Peyer's patch (tissue), 4 donors: ENCODE results near the gene VPS8.

Experiments
- CTCF ChIP-seq, 6 experiments: fragments of 450-650 bp in 4 of 6; fragments of 200-600 bp in 2 of 6; sonication (generic) in 1 of 6; IDR thresholded peaks; one replicate each; pipeline ENCODE4 v1.5.1; 2017 to 2019; ENCODE audit warnings: antibody characterized with exemption in 6 of 6, mild to moderate bottlenecking in 3 of 6, moderate library complexity in 1 of 6
- POLR2A ChIP-seq, 2 donors: fragments of 450-650 bp; IDR thresholded peaks; one replicate each; pipeline ENCODE4 v1.5.1; 2017; ENCODE audit warnings: antibody characterized with exemption in 2 of 2, mild to moderate bottlenecking in 2 of 2, moderate library complexity in 2 of 2

GRCh38 chr3:184911570-184911969 lies 99.6 kb downstream of the VPS8 start:
- TF ChIP-seq CTCF (IDR thresholded peaks at IDR 0.05) (no peak), POLR2A (IDR thresholded peaks at IDR 0.05) (no peak)
